Astrocyte (in vitro differentiated cells and primary cell): ENCODE data around the gene POU2AF1.

Source experiments
- EZH2 ChIP-seq: IDR thresholded peaks from 2 replicates; pipeline ENCODE4 v1.6.1; 2012; ENCODE audit warnings: mild to moderate bottlenecking, low read length, inconsistent platforms; ENCODE audit not compliant: insufficient read depth
- TF ChIP-seq, protein P1 (sequence below): IDR thresholded peaks from 2 replicates; pipeline ENCODE4 v1.5.1; 2011; ENCODE audit warnings: low read depth, mild to moderate bottlenecking, inconsistent platforms, low read length, moderate library complexity; ENCODE audit not compliant: insufficient read depth

DNA sequence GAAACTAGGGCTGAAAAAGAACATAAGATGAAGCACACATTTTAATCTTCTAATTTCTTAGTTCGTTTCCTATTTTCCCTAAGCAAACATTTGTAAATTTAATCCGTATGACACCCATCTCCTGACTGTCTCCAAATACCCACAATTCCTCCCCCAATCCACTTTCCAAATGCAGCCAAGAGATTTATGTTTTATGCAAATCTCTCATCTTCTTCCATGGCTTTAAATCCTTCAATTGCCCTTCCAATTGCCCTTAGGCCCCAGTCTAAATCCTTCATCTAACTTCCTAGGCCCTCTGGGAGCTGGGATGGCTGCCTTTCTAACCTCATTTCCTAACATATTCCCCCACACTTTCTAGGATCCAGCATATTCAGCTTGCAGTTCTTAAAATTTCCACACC lies 18.0 kb upstream of the POU2AF1 start:
- TF ChIP-seq, protein P1, sequence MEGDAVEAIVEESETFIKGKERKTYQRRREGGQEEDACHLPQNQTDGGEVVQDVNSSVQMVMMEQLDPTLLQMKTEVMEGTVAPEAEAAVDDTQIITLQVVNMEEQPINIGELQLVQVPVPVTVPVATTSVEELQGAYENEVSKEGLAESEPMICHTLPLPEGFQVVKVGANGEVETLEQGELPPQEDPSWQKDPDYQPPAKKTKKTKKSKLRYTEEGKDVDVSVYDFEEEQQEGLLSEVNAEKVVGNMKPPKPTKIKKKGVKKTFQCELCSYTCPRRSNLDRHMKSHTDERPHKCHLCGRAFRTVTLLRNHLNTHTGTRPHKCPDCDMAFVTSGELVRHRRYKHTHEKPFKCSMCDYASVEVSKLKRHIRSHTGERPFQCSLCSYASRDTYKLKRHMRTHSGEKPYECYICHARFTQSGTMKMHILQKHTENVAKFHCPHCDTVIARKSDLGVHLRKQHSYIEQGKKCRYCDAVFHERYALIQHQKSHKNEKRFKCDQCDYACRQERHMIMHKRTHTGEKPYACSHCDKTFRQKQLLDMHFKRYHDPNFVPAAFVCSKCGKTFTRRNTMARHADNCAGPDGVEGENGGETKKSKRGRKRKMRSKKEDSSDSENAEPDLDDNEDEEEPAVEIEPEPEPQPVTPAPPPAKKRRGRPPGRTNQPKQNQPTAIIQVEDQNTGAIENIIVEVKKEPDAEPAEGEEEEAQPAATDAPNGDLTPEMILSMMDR, result no peak
- TF ChIP-seq EZH2, result no peak
